Pancreas (tissue), 10 donors: ENCODE results near the gene SEPTIN8. TPM values are rescaled to one million over a fixed set of nuclear protein-coding genes. Genes with fewer than 3 reads are reported as not detected.

Experiments
- ATAC-seq, 4 donors: fragments of 200-7000 bp; cut with Tn5 transposase; one replicate each; pipeline versions ENCODE4 v1.8.0 to v1.9.1; 2020; ENCODE audit warnings: mild to moderate bottlenecking in 4 of 4, moderate library complexity in 4 of 4
- DNase-seq, 6 donors: peaks; one replicate each; pipeline ENCODE4 v3.0.0-alpha.2; 2020
- FAIRE-seq: peaks from 2 replicates; lab custom pipeline; 2012; peaks lifted over from hg19 to GRCh38; lab: Jason Lieb, UNC
- H3K27ac ChIP-seq, 4 donors: fragments of 200-600 bp; sonication (generic); 1 replicate in 3 of 4; 2 replicates in 1 of 4; pipeline versions ENCODE4 v1.5.0 to v1.8.0; 2020
- H3K27me3 ChIP-seq, 4 donors: fragments of 200-600 bp; one replicate each; pipeline ENCODE4 v1.8.0; 2021
- H3K36me3 ChIP-seq, 3 donors: fragments of 200-600 bp; sonication (generic) in 1 of 3; one replicate each; pipeline versions ENCODE4 v1.5.0 to v1.8.0; 2020 to 2021
- H3K4me1 ChIP-seq, 3 donors: fragments of 200-600 bp; one replicate each; pipeline ENCODE4 v1.8.0; 2021
- H3K4me3 ChIP-seq, 4 donors: fragments of 200-600 bp; sonication (generic) in 2 of 4; one replicate each; pipeline versions ENCODE4 v1.5.0 to v1.8.0; 2020 to 2021
- H3K9me3 ChIP-seq, 4 donors: fragments of 200-600 bp; one replicate each; pipeline ENCODE4 v1.8.0; 2021
- CTCF ChIP-seq, 4 donors: fragments of 200-600 bp; sonication (generic) in 3 of 4; IDR thresholded peaks; one replicate each; pipeline versions ENCODE4 v1.5.0 to v1.8.0; 2021; ENCODE audit warnings: antibody characterized with exemption in 4 of 4
- WGBS, 2 donors: extraction: QIAGEN DNeasy Blood & Tissue Kit; methylation state at CpG; one replicate each; pipeline ENCODE4 v1.1.7; 2013; 5-methylcytosine and 5-hydroxymethylcytosine counted together
- intact Hi-C, 3 donors: fragments of 100-400 bp; cut with DNase I; formaldehyde crosslinking; loops; one replicate each; pipeline versions ENCODE4 v1.11.1 to v1.14.2; 2022
- polyA plus RNA-seq, 2 donors: library from polyadenylated mRNA; stranded (reverse); fragments of 200-250 nt; gene quantifications; one replicate each; pipeline ENCODE4 v1.2.3, GENCODE V29; 2013
- total RNA-seq, 6 donors: library from RNA; stranded (reverse); fragmentation: NEBNext Ultra II Directional in 4 of 6; extraction: Animal tissue kit (Norgen Biotek cat#: 25700) in 4 of 6; gene quantifications; one replicate each; pipeline versions ENCODE4 v1.2.1 to v1.2.4, GENCODE V29; 2021 to 2023
- donor health status: healthy with polysubstance abuse.
- donor health status: DM: no; HTN: no; CAD: no; lungs with moderate emphysema.
- donor health status: DM: no; HTN: no; CAD: no.
- donor health status: control.
- donor health status: control.
- donor health status: Bipolar disorder and iron deficiency.
- donor health status: DM: yes; HTN: yes; CAD: no.
- donor health status: DM: no; HTN: no; CAD: no.
- donor health status: DM: no; HTN: no; CAD: no.
- donor health status: DM: yes; HTN: yes; CAD: no.

SEPTIN8 gene
- total and polyA plus RNA-seq, 8 donors, result 13.1 to 32.8 (median 18.3) TPM

DNA sequence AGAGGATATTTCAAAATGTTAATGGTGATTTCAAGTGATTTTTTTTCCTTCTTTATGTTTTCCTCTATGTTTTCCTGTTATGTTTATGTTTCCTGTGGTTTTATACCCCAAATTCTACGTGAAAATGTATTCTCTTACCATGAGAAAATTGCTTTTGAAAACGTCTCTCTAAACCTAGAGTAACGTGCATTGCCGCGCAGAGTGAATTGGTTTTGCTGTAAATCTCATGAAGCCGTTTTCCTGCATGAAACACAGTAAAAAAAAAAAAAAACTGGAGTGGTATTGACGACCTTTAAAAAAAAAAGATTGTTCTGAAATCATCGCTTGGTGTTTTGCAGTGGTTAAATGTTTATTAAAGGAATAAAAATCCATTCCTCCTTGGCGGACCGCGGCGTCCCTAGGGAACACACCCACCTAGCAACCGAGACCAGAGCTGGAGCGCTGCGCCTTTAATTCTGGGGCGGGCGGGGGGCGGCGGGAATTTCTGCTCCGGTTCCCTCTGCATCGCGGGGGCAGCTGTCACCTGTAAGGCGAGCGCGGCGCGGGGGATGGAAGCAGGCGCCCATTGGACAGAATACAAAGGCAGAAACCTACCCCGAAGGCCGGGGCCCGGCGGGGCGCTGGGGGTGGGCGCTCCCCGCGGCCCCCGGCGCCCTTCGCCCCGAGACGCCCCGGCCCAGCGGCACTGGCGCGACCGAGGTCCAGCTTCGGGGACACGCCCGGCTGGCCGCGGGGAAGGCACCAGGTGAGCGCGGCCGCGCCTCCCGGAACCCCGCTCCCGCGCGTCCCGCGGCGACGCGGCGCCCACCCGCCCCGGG, 36.0 kb upstream of the SEPTIN8 start, which contains the start of gene SOWAHA:
SOWAHA (plus strand) TSS at position 522 of the 818 bp plus-strand sequence. CDS start 320 bp downstream, outside the sequence.
- Histone ChIP-seq H3K9me3 (no peaks in the 10 kb centered on the region), H3K27me3 (no peaks in the 10 kb centered on the region), H3K27ac (peak within 1 kb of the TSS in 3 of 4 donors; percentile 1 to 46 (median 41)), H3K36me3 (no peaks in the 10 kb centered on the region), H3K4me1 (peaks cover 8 to 14% (median 10%) of the 10 kb centered on the region in 3 donors), H3K4me3 (peak within 1 kb of the TSS; percentile 31 to 57 (median 46))
- ATAC-seq (peak; percentile 69 to 78 (median 75)), DNase-seq (peak; percentile 46 to 83 (median 60)), FAIRE-seq (no peak)
- TF ChIP-seq CTCF (IDR thresholded peaks at IDR 0.05), result no peak
- 1 to 4% methylated on average over 25 to 68 of the region's 68 CpGs for WGBS, 2 donors
- intact Hi-C loops, result no loop called here

DNA sequence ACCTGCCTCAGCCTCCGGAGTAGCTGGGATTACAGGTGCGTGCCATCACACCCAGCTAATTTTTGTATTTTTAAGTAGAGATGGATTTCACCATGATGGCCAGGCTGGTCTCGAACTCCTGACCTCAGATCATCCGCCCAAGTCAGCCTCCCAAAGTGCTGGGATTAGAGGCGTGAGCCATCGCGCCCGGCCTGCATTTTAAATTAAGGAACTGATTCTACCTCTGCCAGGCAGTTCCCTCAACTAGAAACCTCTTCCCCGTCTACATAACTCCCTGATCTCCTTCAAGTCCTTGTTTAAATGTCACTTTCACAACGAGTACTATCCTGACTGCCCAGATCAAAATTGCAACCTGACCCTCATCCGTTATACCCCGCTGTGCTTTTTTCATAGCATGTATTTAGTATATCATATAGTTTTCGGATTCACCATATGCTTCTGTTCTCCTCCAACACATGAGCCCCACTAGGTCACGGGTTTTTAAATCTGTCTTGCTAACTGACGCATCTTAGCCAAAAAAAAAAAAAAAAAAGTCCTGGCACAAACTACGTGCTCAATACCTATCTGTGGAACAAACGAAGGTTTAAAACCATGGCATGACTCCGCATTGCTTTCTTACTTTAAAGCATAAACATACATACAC, 35.2 kb upstream of the SEPTIN8 start:
- TF ChIP-seq CTCF (IDR thresholded peaks at IDR 0.05), result no peak
- intact Hi-C loops, result no loop called here
- H3K27ac ChIP-seq, result no peak overlapping the region
- H3K36me3 ChIP-seq, result no peaks in the 10 kb centered on the region
- ATAC-seq (no peak), DNase-seq (no peak), FAIRE-seq (no peak)
- peaks cover 8 to 18% (median 17%) of the 10 kb centered on the region in 3 donors for H3K4me1 ChIP-seq
- H3K9me3 ChIP-seq, result no peaks in the 10 kb centered on the region
- peak overlapping the region in 2 of 4 donors; percentile 54 to 57 for H3K4me3 ChIP-seq
- no peaks in the 10 kb centered on the region for H3K27me3 ChIP-seq
- 59 to 61% methylated on average over 18 of the region's 18 CpGs for WGBS, 2 donors

- FAIRE-seq (no peak), DNase-seq (no peak), ATAC-seq (no peak)
- Histone ChIP-seq H3K27me3 (no peaks in the 10 kb centered on the region), H3K4me1 (peaks cover 8 to 21% (median 18%) of the 10 kb centered on the region in 3 donors), H3K4me3 (no peak overlapping the region), H3K36me3 (no peaks in the 10 kb centered on the region), H3K27ac (no peak overlapping the region), H3K9me3 (no peaks in the 10 kb centered on the region)
- no peak for TF ChIP-seq CTCF (IDR thresholded peaks at IDR 0.05)
- 87 to 92% methylated on average over 5 of the region's 5 CpGs for WGBS, 2 donors
- intact Hi-C loops, result no loop called here
Measured at GRCh38 chr5:132810605-132811004, 33.6 kb upstream of the SEPTIN8 start.

GRCh38 chr5:132808866-132809265, 31.8 kb upstream of the SEPTIN8 start:
- WGBS, 2 donors, result 30 to 41% methylated on average over 3 of the region's 3 CpGs
- FAIRE-seq, result no peak

More at GRCh38 chr5:132808866-132809265, 31.8 kb upstream of the SEPTIN8 start:
- H3K27ac ChIP-seq, result no peak overlapping the region
- H3K27me3 ChIP-seq, result no peaks in the 10 kb centered on the region
- no peak for TF ChIP-seq CTCF (IDR thresholded peaks at IDR 0.05)
- ATAC-seq (no peak), DNase-seq (no peak)
- H3K9me3 ChIP-seq, result no peaks in the 10 kb centered on the region
- intact Hi-C loops, result no loop called here
- H3K36me3 ChIP-seq, result no peaks in the 10 kb centered on the region
- no peak overlapping the region for H3K4me3 ChIP-seq
- H3K4me1 ChIP-seq, result peaks cover 8 to 21% (median 18%) of the 10 kb centered on the region in 3 donors
